Activated CD4-positive, alpha-beta T cell treated with anti-CD3 and anti-CD28 coated beads, Interleukin-2, amount 50 U/mL, for 48 hours (primary cell): ENCODE measurements around the gene FBXO10.
"Not testable (repeated sequence)": the region's sequence is repeated elsewhere in the genome, so short reads cannot be mapped to it uniquely, and the experiment has no call there.

Experiments used
- DNase-seq, 2 experiments: peaks; one replicate each; pipeline ENCODE4 v3.0.0-alpha.2; 2020

FBXO10 gene

GRCh38 chr9:37549527-37549926 lies 26.7 kb downstream of the FBXO10 start:
- DNase-seq = no peak

GRCh38 chr9:37547328-37547878 lies 28.8 kb downstream of the FBXO10 start:
- no peak for DNase-seq

- no peak for DNase-seq
Measured at GRCh38 chr9:37543468-37543867, 32.7 kb downstream of the FBXO10 start.

- DNase-seq = no peak
Measured at GRCh38 chr9:37542895-37543294, 33.3 kb downstream of the FBXO10 start.

GRCh38 chr9:37542488-37542887 lies 33.7 kb downstream of the FBXO10 start:
- DNase-seq = no peak

- no peak for DNase-seq
Measured at GRCh38 chr9:37541465-37541864, 34.7 kb downstream of the FBXO10 start.

- DNase-seq = no peak
Measured at GRCh38 chr9:37540634-37541033, 35.5 kb downstream of the FBXO10 start.

GRCh38 chr9:37539634-37540033 lies 36.5 kb downstream of the FBXO10 start:
- no peak for DNase-seq

GRCh38 chr9:37538099-37538498 lies 38.1 kb downstream of the FBXO10 start:
- DNase-seq = no peak

GRCh38 chr9:37534901-37535300 lies 41.3 kb downstream of the FBXO10 start:
- DNase-seq = no peak

GRCh38 chr9:37534412-37534811 lies 41.8 kb downstream of the FBXO10 start:
- no peak for DNase-seq

GRCh38 chr9:37531699-37532098 lies 44.5 kb downstream of the FBXO10 start:
- DNase-seq = peak; percentile 34 to 49

- peak; percentile 84 to 88 for DNase-seq
Measured at GRCh38 chr9:37528652-37529471, 47.3 kb downstream of the FBXO10 start.

- no peak for DNase-seq
Measured at GRCh38 chr9:37523916-37524315, 52.3 kb downstream of the FBXO10 start.

GRCh38 chr9:37522971-37523370 lies 53.2 kb downstream of the FBXO10 start:
- no peak for DNase-seq

GRCh38 chr9:37521111-37521510 lies 55.1 kb downstream of the FBXO10 start:
- DNase-seq = no peak

GRCh38 chr9:37520641-37521040 lies 55.5 kb downstream of the FBXO10 start:
- DNase-seq = no peak

- DNase-seq = no peak
Measured at GRCh38 chr9:37517923-37518322, 58.3 kb downstream of the FBXO10 start.

- no peak for DNase-seq
Measured at GRCh38 chr9:37515620-37516258, 60.4 kb downstream of the FBXO10 start.

- DNase-seq = no peak
Measured at GRCh38 chr9:37514999-37515398, 61.2 kb downstream of the FBXO10 start.

GRCh38 chr9:37514415-37514814 lies 61.8 kb downstream of the FBXO10 start:
- not testable (repeated sequence) for DNase-seq

GRCh38 chr9:37512437-37512836 lies 63.7 kb downstream of the FBXO10 start:
- DNase-seq = no peak

GRCh38 chr9:37511016-37512010 lies 64.9 kb downstream of the FBXO10 start:
- no peak for DNase-seq
